GM12892 (cell line): ENCODE results near the gene APBB2.

Experiments
- POLR2A ChIP-seq: IDR thresholded peaks from 2 replicates; pipeline ENCODE4 v1.6.1; 2011; ENCODE audit warnings: low read depth, low read length, control low read depth
- POLR2AphosphoS5 ChIP-seq: IDR thresholded peaks from 2 replicates; pipeline ENCODE4 v1.6.1; 2011; ENCODE audit warnings: low read depth, low read length, control low read depth
- TAF1 ChIP-seq: IDR thresholded peaks from 2 replicates; pipeline ENCODE4 v1.6.1; 2011; ENCODE audit warnings: low read depth, mild to moderate bottlenecking, control low read depth, low read length, borderline replicate concordance

- TF ChIP-seq TAF1 (no peak), POLR2A (no peak), POLR2AphosphoS5 (no peak)
Observed at GRCh38 chr4:40877081-40877480, 337.3 kb downstream of the APBB2 start.
